HG02642 (cell line): ENCODE results near the gene SETD6.
A peak's percentile ranks its signal among the peaks of the same experiment; 100 is the strongest.
"Not testable (repeated sequence)": the region's sequence is repeated elsewhere in the genome, so short reads cannot be mapped to it uniquely, and the experiment has no call there.

Experiments used
- ATAC-seq: cut with Tn5 transposase; IDR thresholded peaks from one replicate; pipeline ENCODE4 v1.9.1; 2021; ENCODE audit warnings: mild to moderate bottlenecking; ENCODE audit not compliant: unreplicated experiment, poor library complexity

SETD6 gene, protein sequence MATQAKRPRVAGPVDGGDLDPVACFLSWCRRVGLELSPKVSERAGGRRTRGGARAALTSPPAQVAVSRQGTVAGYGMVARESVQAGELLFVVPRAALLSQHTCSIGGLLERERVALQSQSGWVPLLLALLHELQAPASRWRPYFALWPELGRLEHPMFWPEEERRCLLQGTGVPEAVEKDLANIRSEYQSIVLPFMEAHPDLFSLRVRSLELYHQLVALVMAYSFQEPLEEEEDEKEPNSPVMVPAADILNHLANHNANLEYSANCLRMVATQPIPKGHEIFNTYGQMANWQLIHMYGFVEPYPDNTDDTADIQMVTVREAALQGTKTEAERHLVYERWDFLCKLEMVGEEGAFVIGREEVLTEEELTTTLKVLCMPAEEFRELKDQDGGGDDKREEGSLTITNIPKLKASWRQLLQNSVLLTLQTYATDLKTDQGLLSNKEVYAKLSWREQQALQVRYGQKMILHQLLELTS

DNA sequence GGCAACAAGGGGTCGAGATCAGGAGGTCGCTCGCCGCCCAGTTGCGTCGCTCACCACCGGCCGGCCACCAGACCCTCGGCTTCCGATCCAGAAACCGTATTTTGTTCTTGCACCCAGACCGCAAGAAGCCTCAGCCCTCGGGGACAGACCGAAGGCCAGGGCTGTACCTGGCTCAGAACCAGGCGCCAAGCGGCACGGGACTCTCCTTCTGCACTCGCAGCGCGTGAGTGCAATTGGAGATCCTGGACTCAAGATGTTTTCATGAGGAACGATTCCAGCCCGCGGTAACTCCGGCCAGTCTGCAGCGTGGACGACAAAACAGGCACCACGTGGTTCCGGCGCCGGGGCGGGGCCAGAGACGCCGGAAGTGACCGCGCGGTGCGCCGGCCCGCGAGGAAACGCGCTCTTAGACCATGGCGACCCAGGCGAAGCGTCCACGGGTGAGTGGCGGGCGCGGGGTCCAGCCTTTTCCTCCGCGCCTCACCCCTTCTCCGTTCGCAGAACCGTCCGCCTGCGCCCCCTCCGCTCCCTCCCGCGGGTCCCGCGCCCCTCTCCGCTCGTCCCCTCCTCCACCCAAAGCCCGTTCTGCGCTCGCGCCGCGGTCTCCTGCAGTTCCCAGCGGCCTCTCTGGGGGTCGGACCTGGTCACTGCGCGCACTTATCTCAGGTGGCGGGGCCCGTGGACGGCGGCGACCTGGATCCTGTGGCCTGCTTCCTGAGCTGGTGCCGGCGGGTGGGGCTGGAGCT is at the start of gene SETD6:
Gene SETD6 (plus strand): TSS at position 393 of the 746 bp plus-strand sequence. CDS start 21 bp downstream, at position 414.
- peak; percentile 78 for ATAC-seq

DNA sequence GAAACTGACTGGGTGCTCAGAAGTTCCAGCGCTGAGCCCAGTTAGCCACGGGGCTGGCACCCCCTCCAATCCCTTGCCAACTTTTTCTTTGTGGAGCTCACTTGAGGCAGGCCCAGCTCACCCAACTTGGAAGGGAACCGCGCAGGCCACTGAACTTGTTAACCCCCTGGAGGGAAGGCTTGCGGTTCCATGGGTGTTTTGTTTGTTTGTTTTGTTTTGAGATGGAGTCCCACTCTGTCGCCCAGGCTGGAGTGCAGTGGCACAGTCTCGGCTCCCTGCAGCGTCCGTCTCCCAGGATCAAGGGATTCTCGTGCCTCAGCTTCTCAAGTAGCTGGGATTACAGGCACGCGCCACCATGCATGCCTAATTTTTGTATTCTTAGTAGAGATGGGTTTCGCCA is 49.5 kb upstream of the SETD6 start:
- no peak for ATAC-seq

DNA sequence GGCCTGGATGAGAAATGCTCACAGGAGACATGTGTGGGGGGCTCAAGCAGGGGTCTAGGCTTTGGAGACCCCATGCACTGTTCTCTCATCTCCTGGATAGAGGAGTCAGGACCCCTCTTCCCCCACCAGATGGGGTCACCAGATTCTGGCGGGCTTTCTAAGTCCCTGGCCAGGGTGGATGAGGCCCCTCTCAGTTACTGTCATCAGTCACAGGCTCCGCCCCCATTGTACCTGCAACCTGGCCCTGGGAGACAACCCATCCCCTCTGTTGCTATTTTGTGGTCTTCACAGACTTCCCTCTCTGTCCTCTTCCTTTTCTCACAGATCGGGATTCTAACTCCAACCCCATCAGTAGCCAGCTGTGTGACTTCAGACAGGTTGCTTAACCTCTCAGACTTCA is 48.9 kb upstream of the SETD6 start:
- ATAC-seq = no peak

DNA sequence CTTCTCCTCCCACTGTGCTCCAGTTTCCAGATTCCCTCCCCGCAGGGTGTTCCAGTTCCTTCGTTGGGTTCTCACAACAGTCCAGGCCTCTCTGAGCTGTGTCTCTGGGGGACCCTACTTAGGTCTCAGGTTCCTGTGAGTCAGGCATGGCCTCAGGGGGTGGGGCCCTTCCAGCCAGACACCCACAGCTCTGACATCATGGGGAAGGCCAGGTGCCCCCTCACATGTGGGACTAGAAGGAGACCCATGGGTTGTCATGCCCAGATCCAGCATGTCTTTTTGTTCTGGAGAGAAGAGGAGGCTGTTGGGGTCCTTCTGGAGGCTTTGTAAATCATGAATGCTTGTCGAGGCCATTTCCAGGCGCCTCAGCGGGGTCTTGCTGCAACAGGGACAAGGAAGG is 47.4 kb upstream of the SETD6 start:
- ATAC-seq = no peak

DNA sequence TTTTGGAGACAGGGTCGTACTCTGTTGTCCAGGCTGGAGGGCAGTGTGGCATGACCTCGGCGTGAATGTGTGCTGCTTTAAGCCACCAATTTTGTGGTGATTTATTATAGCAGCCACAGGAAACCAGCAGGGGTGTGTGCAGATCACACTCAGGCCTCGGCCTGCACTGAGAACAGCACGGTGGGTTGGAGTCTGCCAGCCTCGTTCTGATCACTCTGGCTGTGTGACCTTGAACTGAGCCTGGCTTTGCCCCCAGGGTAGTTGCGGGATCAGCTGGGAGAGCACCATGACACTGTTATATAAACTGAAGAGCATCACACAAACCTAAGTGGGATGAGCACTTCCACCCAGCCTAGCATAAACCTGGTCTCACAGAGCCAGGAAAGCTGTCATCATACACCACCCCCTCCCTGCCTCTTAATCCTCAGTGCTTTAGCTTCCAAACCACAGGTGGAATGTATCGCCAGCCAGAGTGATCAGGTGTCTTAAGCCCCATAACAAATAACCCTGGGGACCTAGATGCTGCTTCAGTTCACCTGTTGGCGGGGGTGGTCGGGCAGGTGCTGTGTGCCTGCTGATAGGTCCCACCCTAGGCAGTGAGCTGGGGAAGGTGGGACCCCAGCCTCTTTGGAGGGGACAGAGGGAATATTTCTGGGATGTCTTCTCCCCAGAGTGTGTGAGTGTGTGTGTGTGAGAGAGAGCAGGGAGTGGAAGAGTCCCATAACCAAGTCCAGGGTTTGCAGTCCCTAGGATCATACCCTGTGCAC is 43.9 kb upstream of the SETD6 start:
- no peak for ATAC-seq

DNA sequence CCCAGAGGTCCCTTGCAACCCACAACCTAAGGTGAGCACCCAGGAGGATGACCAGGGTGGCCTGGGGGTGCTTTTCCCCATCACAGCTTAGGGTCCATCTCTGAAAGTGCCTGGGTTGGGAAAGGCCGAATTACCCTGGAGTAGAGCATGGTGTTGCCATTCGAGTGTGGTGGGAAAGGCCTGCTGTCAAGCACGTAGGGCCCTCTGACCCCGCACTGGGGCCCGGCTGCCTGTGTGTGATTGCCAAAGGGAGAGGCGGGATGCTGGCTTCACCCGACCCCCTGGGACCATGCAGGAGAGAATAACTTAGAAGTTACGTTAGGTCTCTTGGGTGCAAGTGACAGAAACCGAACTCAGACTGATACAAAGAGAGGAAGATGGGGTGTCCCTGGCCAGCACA is 43.1 kb upstream of the SETD6 start:
- ATAC-seq = no peak

DNA sequence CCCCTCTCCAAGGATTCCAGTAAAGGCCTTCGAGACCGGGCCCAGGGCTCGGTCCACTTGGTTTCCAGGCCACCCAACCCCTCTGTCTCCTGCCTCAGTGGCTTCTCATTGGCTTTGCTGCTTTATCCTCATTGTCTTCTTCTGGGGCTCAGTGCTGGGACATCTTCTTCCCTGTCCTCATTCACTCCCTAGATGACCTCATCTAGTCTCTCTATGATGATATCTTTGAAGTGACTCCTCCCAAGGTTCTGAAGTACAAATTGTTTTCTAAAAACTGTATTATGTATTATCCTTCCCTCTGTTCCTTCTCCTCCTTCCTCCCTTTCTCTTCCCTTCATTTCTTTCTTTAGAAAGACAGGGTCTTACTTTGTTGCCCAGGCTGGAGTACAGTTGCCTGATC is 42.5 kb upstream of the SETD6 start:
- no peak for ATAC-seq

DNA sequence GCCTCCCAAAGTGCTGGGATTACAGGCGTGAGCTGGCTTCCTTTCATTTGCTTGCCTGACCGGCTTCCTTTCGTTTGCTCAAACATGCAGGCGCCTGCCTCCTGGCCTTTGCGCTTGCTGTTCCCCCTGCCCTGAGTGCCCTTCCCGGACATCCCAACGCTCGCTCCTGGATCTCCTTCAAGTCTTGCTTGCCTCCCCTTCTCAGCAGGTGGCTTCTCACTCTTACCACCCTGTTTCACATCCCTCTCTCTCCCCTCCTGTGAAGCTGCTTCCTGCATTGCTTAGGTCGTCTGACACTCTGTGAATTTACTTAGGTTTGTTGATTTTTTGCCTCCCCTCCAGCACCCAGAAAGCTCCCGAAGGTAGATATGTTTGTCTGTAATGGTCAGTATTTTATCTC is 41.0 kb upstream of the SETD6 start:
- ATAC-seq = no peak

DNA sequence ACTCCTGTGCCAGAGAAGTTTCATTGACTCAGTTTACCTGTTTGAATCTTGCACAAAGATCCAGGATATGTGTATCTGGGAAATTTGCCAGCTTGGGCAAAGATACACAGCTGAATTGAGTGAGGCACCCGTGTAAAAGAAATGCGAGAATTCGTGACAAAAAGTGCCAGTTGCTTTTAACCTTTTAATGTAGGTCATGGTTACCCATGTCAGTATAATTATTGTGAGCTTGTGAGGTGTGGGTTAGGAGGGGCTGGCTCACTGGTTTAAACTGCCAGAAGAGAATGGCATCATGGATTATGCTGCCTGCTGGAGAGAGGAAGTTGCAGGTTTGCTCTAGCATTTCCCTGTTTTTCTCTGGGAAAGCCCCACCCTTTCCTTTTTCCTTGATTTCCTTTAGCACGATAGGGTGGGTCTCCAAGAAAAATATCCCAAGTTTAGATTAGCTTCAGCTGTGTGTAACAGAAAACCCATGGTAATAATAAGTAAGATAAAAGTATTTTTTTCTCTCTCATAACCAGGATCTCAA is 40.2 kb upstream of the SETD6 start:
- ATAC-seq = no peak

DNA sequence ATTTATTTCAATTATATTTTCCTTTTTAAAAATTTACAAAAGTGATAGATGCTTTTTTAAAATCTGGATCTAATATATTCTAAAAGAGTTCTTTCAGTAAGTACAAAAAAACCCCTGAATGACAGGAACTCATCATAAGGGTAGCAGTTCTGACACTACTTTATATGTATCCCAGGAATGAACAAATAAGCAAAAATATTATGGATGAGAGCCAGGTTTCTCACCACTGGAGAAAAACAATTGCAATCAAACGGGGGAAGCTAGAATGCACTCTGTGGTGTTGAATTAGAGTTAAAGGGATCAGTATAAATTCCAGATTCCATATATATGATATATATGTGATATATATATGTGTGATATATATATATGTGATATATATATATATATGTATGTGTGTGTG is 38.5 kb upstream of the SETD6 start:
- ATAC-seq = no peak

DNA sequence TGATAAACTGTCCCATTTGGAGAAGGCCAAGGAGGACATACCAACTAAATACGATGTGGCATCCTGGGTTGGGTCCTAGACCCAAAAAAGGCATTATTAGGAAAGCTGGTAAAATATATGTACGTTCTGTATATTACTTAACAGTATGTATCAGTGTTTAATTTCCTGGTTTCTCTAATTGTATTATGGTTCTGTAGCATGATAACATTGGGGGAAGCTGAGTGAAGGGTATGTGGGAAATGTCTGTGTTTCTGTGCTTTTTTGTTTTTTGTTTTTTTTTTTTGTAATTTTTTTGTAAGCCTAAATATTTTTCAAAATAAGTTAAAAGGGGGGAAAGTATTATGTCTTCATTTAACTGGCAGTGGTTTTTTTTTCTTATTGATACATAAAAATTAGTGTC is 36.9 kb upstream of the SETD6 start:
- no peak for ATAC-seq

DNA sequence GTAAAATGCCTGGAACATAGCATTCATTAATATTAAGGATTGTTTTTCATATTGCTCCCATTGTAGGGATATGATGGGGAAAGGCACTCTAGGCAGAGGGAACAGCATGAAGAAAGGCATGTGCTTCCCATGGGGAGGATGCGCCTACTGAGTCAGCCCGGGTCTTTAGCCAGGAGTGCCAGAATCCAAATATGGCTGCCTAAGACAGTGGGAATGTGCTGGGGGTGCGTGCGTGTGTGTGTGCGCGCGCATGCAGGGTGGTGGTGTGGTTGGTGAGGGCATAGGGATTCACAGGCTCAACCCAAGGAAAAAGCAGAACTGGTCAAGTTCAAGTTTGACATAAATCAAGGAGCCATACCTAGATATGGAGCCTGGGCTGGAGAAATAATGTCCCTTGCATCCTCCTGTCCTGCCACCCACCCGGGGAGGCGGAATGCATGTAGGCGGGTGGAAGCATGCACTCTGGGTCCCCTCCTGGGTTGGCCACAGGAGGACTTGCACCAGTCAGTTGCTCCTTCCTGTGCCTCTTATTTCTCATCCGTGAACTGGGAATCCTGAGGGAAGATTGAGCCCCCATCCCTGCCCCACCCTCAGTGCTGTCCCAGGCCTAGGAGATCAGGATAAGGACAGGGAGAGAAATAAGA is 34.0 kb upstream of the SETD6 start:
- no peak for ATAC-seq

DNA sequence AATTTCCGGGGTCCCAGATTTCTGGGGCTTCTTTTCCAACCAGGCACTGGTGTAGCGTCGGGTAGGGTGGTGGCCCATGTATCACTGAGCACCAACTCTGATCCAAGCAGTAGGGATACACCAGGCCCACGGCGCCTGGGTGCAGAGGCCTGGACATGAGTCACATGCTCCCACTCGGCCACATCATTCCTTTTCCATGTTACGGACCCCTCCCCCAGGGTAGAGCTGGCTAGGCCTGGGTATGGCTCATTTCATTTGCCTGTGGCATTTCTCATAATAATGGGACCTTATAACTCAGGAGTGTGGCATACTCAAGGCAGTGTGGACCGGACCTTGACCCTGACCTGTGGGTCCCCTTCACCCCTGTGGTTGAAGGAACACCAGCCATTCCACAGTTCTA is 33.4 kb upstream of the SETD6 start:
- ATAC-seq = no peak

DNA sequence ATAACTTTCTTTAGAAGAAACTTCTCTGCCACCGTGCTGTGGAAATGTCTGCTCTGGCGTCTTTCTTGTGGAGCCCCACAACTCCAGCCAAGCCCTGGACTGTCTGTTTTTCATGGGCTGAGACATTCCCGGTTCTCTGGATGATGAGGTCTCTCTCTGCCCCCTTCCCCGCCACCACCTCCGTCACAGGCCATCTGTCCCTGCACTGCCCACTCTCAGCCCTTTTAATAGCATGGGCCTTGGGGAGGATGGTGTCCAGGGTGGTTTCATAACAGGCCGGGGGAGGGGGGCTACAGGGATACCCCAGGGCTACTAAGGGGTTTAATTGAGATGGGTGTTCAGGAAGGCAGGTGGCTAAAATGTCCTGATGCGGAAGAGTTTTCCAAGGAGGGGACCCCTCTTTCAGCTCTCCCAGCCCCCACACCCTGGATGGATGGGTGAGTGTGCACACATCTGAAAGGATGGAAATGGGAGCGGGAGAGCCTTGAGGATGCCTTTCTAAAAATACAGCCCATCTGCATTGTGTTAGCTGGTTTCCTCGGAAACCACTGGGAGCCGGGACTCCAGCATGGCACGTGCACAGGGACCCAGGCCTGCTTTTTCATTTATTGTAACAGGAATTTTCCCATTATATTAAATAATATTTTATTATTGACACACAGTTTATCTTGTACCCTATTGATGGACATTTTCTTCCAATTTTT is 30.0 kb upstream of the SETD6 start:
- no peak for ATAC-seq

DNA sequence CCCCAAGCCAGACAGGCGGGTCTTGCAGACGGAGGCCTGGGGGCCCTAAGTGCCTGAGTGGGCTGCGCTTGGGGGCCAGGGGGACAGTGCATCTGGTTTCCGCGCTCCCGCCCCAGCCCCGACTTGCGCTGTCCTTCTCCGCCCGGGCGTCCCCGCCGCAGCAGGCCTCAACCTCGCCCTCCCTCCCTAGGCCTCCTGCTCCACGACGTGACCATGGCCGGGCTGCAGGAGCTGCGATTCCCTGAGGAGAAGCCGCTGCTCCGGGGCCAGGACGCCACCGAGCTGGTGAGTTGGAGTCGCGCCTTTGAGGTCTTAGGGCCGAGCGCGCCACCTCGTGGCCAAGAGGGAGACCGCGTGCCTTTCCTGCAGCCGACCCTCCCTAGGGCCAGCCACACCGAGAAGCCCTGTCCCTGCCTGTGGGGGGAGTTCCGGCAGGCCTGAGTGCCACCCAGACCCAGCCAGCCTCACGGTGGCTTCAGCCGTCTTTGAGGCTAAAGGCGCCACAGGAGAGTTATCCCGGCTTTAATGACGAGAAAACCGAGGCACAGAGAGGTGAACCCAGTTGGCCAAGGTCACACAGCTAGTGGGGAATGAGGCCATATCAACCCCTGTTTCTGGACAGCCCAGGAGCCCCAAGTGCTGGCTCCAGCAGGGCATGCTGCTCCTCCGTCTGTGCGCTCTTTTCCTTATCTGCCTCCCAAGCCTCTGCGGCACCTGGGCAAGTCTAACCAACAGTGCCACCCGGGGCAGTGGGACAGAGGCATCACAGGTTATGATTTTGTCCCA is 27.6 kb upstream of the SETD6 start:
- peak; percentile 84 for ATAC-seq

DNA sequence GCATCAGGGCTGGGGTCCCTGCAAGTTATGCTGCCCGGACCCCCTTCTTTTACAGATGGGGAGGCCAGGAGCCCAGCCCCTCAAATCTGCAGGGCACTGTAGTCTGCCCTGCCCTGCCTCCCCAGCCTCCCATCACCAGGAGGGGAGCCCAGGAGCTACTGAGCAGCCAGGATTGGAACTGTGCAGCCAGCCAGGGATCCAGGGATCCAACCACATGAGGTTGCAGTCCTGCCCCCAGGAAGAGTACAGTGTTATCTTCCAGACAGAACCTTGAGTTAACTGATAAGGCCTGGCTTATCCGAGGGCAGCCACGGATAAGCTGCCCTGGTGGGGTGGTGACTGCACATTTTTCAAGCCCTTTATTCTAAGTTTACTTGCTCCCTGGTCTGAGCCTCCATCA is 26.8 kb upstream of the SETD6 start:
- ATAC-seq = no peak

DNA sequence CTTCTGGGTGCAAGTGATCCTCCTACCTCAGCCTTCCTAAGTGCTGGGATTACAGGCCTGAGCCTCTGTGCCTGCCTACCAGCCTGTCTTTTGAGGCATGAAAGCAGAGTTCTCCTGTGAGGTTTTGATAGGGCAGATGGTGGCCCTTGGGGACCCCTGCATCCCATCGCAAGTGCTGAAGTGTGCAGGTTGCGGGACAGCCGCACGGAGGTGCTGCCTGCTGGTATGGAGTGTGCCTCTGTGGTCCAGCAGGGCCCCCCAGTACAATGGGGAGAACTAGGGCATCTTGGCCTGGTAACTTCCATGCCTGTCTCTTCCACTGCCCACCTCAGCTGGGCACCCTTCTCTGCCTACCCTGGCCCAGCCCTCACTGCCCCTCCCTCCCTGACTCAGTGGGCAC is 25.3 kb upstream of the SETD6 start:
- ATAC-seq = no peak

DNA sequence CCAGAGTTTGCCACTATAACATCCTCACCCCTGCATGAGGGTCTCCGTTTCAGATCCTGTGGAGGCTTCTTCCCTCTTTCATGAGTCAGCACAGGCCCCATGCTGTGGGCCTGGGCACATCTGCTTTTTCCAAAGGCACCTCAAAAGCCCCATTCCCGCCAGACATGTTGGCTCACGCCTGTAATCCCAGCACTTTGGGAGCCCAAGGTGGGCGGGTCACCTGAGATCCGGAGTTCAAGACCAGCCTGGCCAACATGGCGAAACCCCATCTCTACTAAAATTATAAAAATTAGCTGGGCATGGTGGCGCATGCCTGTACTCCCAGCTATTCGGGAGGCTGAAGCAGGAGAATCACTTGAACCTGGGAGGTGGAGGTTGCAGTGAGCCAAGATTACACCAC is 24.8 kb upstream of the SETD6 start:
- not testable (repeated sequence) for ATAC-seq

DNA sequence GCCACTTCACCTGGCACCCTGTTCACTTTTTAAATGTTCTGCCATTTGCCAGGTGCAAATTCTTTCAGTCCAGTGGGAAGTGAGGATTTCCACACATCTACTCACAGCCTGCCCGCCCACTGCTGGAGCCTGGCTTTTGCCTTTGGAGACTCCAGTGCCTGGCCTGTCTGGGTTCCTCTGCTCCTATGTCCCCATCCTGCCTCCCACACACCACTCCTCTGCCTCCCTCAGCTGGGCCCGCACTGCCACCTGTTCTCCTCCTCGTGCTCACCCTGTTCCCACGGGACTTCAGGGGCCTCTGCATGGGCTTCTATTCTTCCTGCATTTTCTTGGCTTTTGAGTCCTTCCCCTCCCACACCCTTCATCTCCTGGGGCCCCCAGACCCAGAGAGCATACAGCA is 23.3 kb upstream of the SETD6 start:
- ATAC-seq = no peak
